Stomach (tissue), 9 donors: Measurements from ENCODE around the gene CDH8. TPM values are rescaled to one million over a fixed set of nuclear protein-coding genes. Genes with fewer than 3 reads are reported as not detected.

ENCODE experiments used
- DNase-seq, 2 donors: peaks; one replicate each; pipeline versions ENCODE4 v3.0.0 to v3.0.0-alpha.2; 2013 to 2019
- H3K27ac ChIP-seq, 5 donors: fragments of 200-600 bp in 4 of 5; sonication (generic) in 4 of 5; one replicate each; pipeline ENCODE4 v1.5.1; 2013 to 2019; ENCODE audit warnings: mild to moderate bottlenecking in 1 of 5, moderate library complexity in 1 of 5
- H3K27me3 ChIP-seq, 3 donors: fragments of 200-600 bp; sonication (generic); one replicate each; pipeline ENCODE4 v1.5.1; 2017 to 2019; ENCODE audit warnings: mixed run types in 1 of 3
- H3K36me3 ChIP-seq, 4 donors: fragments of 200-600 bp; sonication (generic); 1 replicate in 3 of 4; 2 replicates in 1 of 4; pipeline ENCODE4 v1.5.1; 2016 to 2019
- H3K4me1 ChIP-seq, 4 donors: fragments of 200-600 bp; sonication (generic); one replicate each; pipeline ENCODE4 v1.5.1; 2016 to 2019
- H3K4me3 ChIP-seq, 4 donors: fragments of 200-600 bp; sonication (generic) in 3 of 4; one replicate each; pipeline ENCODE4 v1.5.1; 2016 to 2019; ENCODE audit warnings: mild to moderate bottlenecking in 1 of 4
- H3K9me3 ChIP-seq, 4 donors: fragments of 200-600 bp; sonication (generic); one replicate each; pipeline ENCODE4 v1.5.1; 2016 to 2019
- CTCF ChIP-seq, 7 experiments: fragments of 450-650 bp in 4 of 7; fragments of 200-600 bp in 3 of 7; sonication (generic) in 3 of 7; IDR thresholded peaks; one replicate each; pipeline ENCODE4 v1.5.1; 2016 to 2019; ENCODE audit warnings: antibody characterized with exemption in 7 of 7, control low read depth in 2 of 7, mild to moderate bottlenecking in 1 of 7
- EP300 ChIP-seq: sonication (generic); formaldehyde crosslinking; IDR thresholded peaks from one replicate; pipeline ENCODE4 v1.6.1; 2017; ENCODE audit warnings: antibody characterized with exemption
- POLR2A ChIP-seq, 4 donors: fragments of 450-650 bp; IDR thresholded peaks; one replicate each; pipeline ENCODE4 v1.6.1; 2016; ENCODE audit warnings: antibody characterized with exemption in 4 of 4, control low read depth in 2 of 4, mild to moderate bottlenecking in 1 of 4, moderate library complexity in 1 of 4
- POLR2AphosphoS5 ChIP-seq, 3 donors: sonication (generic); formaldehyde crosslinking; IDR thresholded peaks; one replicate each; pipeline ENCODE4 v1.6.1; 2016; ENCODE audit warnings: antibody characterized with exemption in 3 of 3
- WGBS, 5 donors: extraction: QIAGEN DNeasy Blood & Tissue Kit in 3 of 5; methylation state at CpG; one replicate each; pipeline versions ENCODE4 v1.1.5 to v1.1.7; 2013 to 2018; 5-methylcytosine and 5-hydroxymethylcytosine counted together
- intact Hi-C: fragments of 100-400 bp; cut with DNase I; formaldehyde crosslinking; loops from one replicate; pipeline ENCODE4 v1.15.1; 2023; ENCODE audit warnings: low total_unique reads
- polyA plus RNA-seq, 3 donors: library from polyadenylated mRNA; stranded (reverse); fragments of 200-250 nt; gene quantifications; one replicate each; pipeline ENCODE4 v1.2.3, GENCODE V29; 2013
- total RNA-seq, 5 donors: library from RNA; depleted of rRNA; stranded (reverse); fragments of >200 nt; gene quantifications; one replicate each; pipeline versions ENCODE4 v1.1.0 to v1.2.3, GENCODE V29; 2014 to 2016
- donor health status: healthy with polysubstance abuse.
- donor health status: Bipolar disorder and iron deficiency.
- donor health status: healthy.

The CDH8 gene
- total and polyA plus RNA-seq, 8 donors: 0.13 to 6.4 TPM; not detected in 6

DNA sequence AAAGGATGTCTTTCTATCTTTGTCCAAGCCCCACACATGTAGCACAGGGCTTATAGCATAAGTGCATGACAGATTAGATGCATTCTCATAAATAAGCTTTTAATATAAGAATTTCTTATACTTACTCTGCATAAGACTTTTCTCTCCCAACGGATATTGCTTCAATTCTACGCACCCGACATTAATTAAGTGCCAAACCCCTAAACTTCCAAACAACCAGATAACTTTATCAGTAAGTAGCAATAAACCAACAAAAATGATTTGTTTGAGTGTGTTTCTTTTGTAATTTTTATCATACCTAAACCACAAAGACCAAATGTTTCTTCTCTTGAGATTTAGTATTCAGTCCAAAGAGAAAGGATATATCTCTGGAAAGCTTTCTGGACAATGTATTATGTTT is 391.5 kb downstream of the CDH8 start:
- Histone ChIP-seq H3K9me3 (no peaks in the 10 kb centered on the region), H3K27me3 (no peaks in the 10 kb centered on the region), H3K4me1 (no peaks in the 10 kb centered on the region), H3K27ac (no peak overlapping the region), H3K4me3 (no peak overlapping the region), H3K36me3 (no peaks in the 10 kb centered on the region)
- 43 to 62% (median 54%) methylated on average over 3 of the region's 3 CpGs for WGBS, 5 donors
- TF ChIP-seq CTCF (IDR thresholded peaks at IDR 0.05) (no peak), POLR2A (IDR thresholded peaks at IDR 0.05) (no peak), EP300 (no peak), POLR2AphosphoS5 (IDR thresholded peaks at IDR 0.05) (no peak)
- intact Hi-C loops: no loop called here
- DNase-seq: no peak

DNA sequence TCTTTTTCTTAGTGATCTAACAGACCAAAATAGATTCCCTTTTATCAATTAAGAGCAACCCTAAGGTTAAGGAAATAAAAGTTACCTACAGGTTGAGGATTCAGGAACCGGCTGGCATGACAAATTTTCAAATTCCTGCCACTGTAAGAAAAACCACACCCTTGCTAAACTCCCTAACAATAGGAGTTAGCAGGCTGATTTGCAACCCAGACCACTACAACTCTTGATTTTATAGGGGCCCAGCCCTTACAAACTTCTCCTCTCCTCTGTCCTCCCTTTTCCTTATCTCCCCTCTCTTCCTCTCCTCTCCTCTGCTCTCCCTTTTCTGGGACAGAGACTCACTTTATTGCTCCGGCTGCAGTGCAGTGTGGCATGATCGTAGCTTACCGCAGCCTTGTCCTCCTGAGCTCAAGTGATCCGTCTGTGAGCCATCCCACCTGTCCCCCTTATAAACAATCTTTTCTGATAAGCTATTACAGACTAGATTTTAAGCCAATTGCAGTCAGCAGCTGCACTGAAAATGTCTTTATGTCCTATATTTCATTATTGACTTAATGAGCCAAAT is 418.9 kb downstream of the CDH8 start:
- WGBS, 5 donors: 39 to 65% (median 56%) methylated on average over 5 of the region's 5 CpGs
- no peak for DNase-seq
- H3K9me3 ChIP-seq: no peaks in the 10 kb centered on the region
- no peak overlapping the region for H3K4me3 ChIP-seq
- no peaks in the 10 kb centered on the region for H3K27me3 ChIP-seq
- no peaks in the 10 kb centered on the region for H3K36me3 ChIP-seq
- H3K27ac ChIP-seq: no peak overlapping the region
- TF ChIP-seq CTCF (IDR thresholded peaks at IDR 0.05) (no peak), POLR2AphosphoS5 (IDR thresholded peaks at IDR 0.05) (no peak), POLR2A (IDR thresholded peaks at IDR 0.05) (no peak), EP300 (no peak)
- H3K4me1 ChIP-seq: no peaks in the 10 kb centered on the region
- intact Hi-C loops: no loop called here

GRCh38 chr16:61616088-61616487 is 420.1 kb downstream of the CDH8 start:
- intact Hi-C loops: no loop called here
- TF ChIP-seq POLR2AphosphoS5 (IDR thresholded peaks at IDR 0.05) (no peak), EP300 (no peak), CTCF (IDR thresholded peaks at IDR 0.05) (no peak), POLR2A (IDR thresholded peaks at IDR 0.05) (no peak)
- Histone ChIP-seq H3K36me3 (no peaks in the 10 kb centered on the region), H3K27ac (no peak overlapping the region), H3K9me3 (no peaks in the 10 kb centered on the region), H3K4me1 (no peaks in the 10 kb centered on the region), H3K4me3 (no peak overlapping the region), H3K27me3 (no peaks in the 10 kb centered on the region)
- no peak for DNase-seq
- 76 to 88% (median 85%) methylated on average over 2 of the region's 2 CpGs for WGBS, 5 donors

- intact Hi-C loops: no loop called here
- no peaks in the 10 kb centered on the region for H3K9me3 ChIP-seq
- no peaks in the 10 kb centered on the region for H3K36me3 ChIP-seq
- H3K4me3 ChIP-seq: no peak overlapping the region
- no peak for TF ChIP-seq EP300
- TF ChIP-seq CTCF (IDR thresholded peaks at IDR 0.05): no peak
- TF ChIP-seq POLR2AphosphoS5 (IDR thresholded peaks at IDR 0.05): no peak
- TF ChIP-seq POLR2A (IDR thresholded peaks at IDR 0.05): no peak
- H3K27ac ChIP-seq: no peak overlapping the region
- no peaks in the 10 kb centered on the region for H3K27me3 ChIP-seq
- DNase-seq: no peak
- 66 to 83% (median 70%) methylated on average over 4 of the region's 4 CpGs for WGBS, 5 donors
- no peaks in the 10 kb centered on the region for H3K4me1 ChIP-seq
Measured at GRCh38 chr16:61611847-61612491, 424.3 kb downstream of the CDH8 start.
